Natural killer cell (primary cell): Measurements from ENCODE around the gene GALR2. TPM values are rescaled to one million over a fixed set of nuclear protein-coding genes. Genes with fewer than 3 reads are reported as not detected.

Experiments used
- ATAC-seq, 3 donors: fragments of 150-1000 bp in 2 of 3; fragments of 200-7000 bp in 1 of 3; cut with Tn5 transposase; 1 replicate in 1 of 3; 2 replicates in 2 of 3; pipeline ENCODE4 v1.10.0; 2021; ENCODE audit warnings: mild to moderate bottlenecking in 2 of 3, moderate library complexity in 2 of 3
- DNase-seq, 2 donors: peaks; one replicate each; pipeline versions ENCODE4 v3.0.0 to v3.0.0-alpha.2; 2013 to 2021; ENCODE audit warnings: mixed read lengths in 1 of 2
- H3K27ac ChIP-seq: one replicate; pipeline ENCODE4 v1.5.1; 2013; ENCODE audit warnings: mild to moderate bottlenecking, low read length
- H3K27me3 ChIP-seq: one replicate; pipeline ENCODE4 v1.6.1; 2013; ENCODE audit warnings: low read length; ENCODE audit not compliant: control insufficient read depth, insufficient read depth
- H3K36me3 ChIP-seq: one replicate; pipeline ENCODE4 v1.6.1; 2013; ENCODE audit warnings: low read length; ENCODE audit not compliant: control insufficient read depth, insufficient read depth
- H3K4me1 ChIP-seq: one replicate; pipeline ENCODE4 v1.6.1; 2013; ENCODE audit warnings: low read length; ENCODE audit not compliant: control insufficient read depth, insufficient read depth
- H3K4me3 ChIP-seq: one replicate; pipeline ENCODE4 v1.5.1; 2013; ENCODE audit warnings: low read length
- H3K9me3 ChIP-seq: one replicate; pipeline ENCODE4 v1.6.1; 2013; ENCODE audit warnings: low read length; ENCODE audit not compliant: control insufficient read depth, insufficient read depth
- H3K27ac Mint-ChIP-seq, 2 donors: one replicate each; pipeline ENCODE4 v1.8.0; 2022; ENCODE audit warnings: mild to moderate bottlenecking in 2 of 2, mixed read lengths in 2 of 2, moderate library complexity in 1 of 2
- H3K27me3 Mint-ChIP-seq, 2 donors: one replicate each; pipeline ENCODE4 v1.8.0; 2022; ENCODE audit warnings: low read depth in 2 of 2, mixed read lengths in 2 of 2
- H3K36me3 Mint-ChIP-seq: one replicate; pipeline ENCODE4 v1.8.0; 2022; ENCODE audit warnings: mixed read lengths
- H3K4me1 Mint-ChIP-seq, 2 donors: one replicate each; pipeline ENCODE4 v1.8.0; 2022; ENCODE audit warnings: mixed read lengths in 2 of 2
- H3K4me3 Mint-ChIP-seq: one replicate; pipeline ENCODE4 v1.8.0; 2022; ENCODE audit warnings: mild to moderate bottlenecking, moderate library complexity, mixed read lengths
- H3K9me3 Mint-ChIP-seq, 2 donors: one replicate each; pipeline ENCODE4 v1.8.0; 2022; ENCODE audit warnings: mixed read lengths in 2 of 2
- CTCF ChIP-seq: fragments of 200-600 bp; IDR thresholded peaks from one replicate; pipeline ENCODE4 v1.8.0; 2022; ENCODE audit warnings: antibody characterized with exemption
- WGBS: methylation state at CpG from one replicate; pipeline ENCODE4 v1.1.7; 2013; ENCODE audit warnings: missing lambda C conversion rate; ENCODE audit not compliant: insufficient coverage; 5-methylcytosine and 5-hydroxymethylcytosine counted together
- intact Hi-C: fragments of 100-400 bp; cut with micrococcal nuclease; formaldehyde crosslinking; loops from one replicate; pipeline ENCODE4 v1.14.2; 2022
- total RNA-seq, 4 donors: library from RNA; stranded (reverse); fragments of 120-200 nt in 1 of 4; gene quantifications; one replicate each; pipeline versions ENCODE4 v1.2.3 to v1.2.4, GENCODE V29; 2013 to 2022

The GALR2 gene
- under 1 TPM in 2 of 3 donors, not detected in 1; 0.27 to 0.53 TPM for total RNA-seq
- not detected for total RNA-seq (2013)

GRCh38 chr17:76074390-76075363 lies at the start of gene GALR2:
Gene GALR2, plus strand, starts transcription at chr17:76074781. Its CDS starts 103 bp downstream, at chr17:76074884.
- Histone ChIP-seq H3K36me3 (no peaks in the 10 kb centered on the region), H3K9me3 (no peaks in the 10 kb centered on the region), H3K27me3 (peaks cover 37% of the 10 kb centered on the region), H3K4me1 (peaks cover 38% of the 10 kb centered on the region), H3K27ac (no peak within 1 kb of the TSS), H3K4me3 (no peak within 1 kb of the TSS)
- H3K27me3 Mint-ChIP-seq: peaks cover 32 to 38% of the 10 kb centered on the region in 2 donors
- intact Hi-C loops: no loop called here
- ATAC-seq (no peak), DNase-seq (peak in 1 of 2 donors; percentile 31)
- H3K4me3 Mint-ChIP-seq: peak within 1 kb of the TSS; percentile 37
- no peaks in the 10 kb centered on the region for H3K36me3 Mint-ChIP-seq
- WGBS: 8% methylated on average over 92 of the region's 92 CpGs
- no peak within 1 kb of the TSS for H3K27ac Mint-ChIP-seq
- no peak for TF ChIP-seq CTCF
- H3K4me1 Mint-ChIP-seq: peaks cover 19 to 36% of the 10 kb centered on the region in 2 donors
- H3K9me3 Mint-ChIP-seq: no peaks in the 10 kb centered on the region

GRCh38 chr17:76025294-76025693 lies 49.3 kb upstream of the GALR2 start:
- Mint-ChIP-seq H3K4me3 (no peak overlapping the region), H3K9me3 (no peaks in the 10 kb centered on the region), H3K27me3 (no peaks in the 10 kb centered on the region), H3K27ac (no peak overlapping the region), H3K4me1 (peaks cover 9 to 12% of the 10 kb centered on the region in 2 donors), H3K36me3 (no peaks in the 10 kb centered on the region)
- Histone ChIP-seq H3K9me3 (no peaks in the 10 kb centered on the region), H3K27ac (no peak overlapping the region), H3K4me1 (peaks cover 16% of the 10 kb centered on the region), H3K4me3 (no peak overlapping the region), H3K27me3 (no peaks in the 10 kb centered on the region), H3K36me3 (no peaks in the 10 kb centered on the region)
- WGBS: 91% methylated on average over 12 of the region's 12 CpGs
- no peak for ATAC-seq
- DNase-seq: no peak
- no peak for TF ChIP-seq CTCF
- intact Hi-C loops: no loop called here

- Mint-ChIP-seq H3K4me3 (no peak overlapping the region), H3K27ac (no peak overlapping the region), H3K27me3 (no peaks in the 10 kb centered on the region), H3K9me3 (no peaks in the 10 kb centered on the region), H3K36me3 (no peaks in the 10 kb centered on the region), H3K4me1 (peaks cover 9 to 12% of the 10 kb centered on the region in 2 donors)
- Histone ChIP-seq H3K4me1 (peaks cover 16% of the 10 kb centered on the region), H3K27ac (no peak overlapping the region), H3K27me3 (no peaks in the 10 kb centered on the region), H3K4me3 (no peak overlapping the region), H3K36me3 (no peaks in the 10 kb centered on the region), H3K9me3 (no peaks in the 10 kb centered on the region)
- no peak for ATAC-seq
- 92% methylated on average over 15 of the region's 15 CpGs for WGBS
- DNase-seq: no peak
- no peak for TF ChIP-seq CTCF
- intact Hi-C loops: no loop called here
Measured at GRCh38 chr17:76026714-76027158, 47.8 kb upstream of the GALR2 start.
